ENCODE results near the gene STX16.
"Not testable (repeated sequence)": the region's sequence is repeated elsewhere in the genome, so short reads cannot be mapped to it uniquely, and the experiment has no call there.

STX16 gene

DNA sequence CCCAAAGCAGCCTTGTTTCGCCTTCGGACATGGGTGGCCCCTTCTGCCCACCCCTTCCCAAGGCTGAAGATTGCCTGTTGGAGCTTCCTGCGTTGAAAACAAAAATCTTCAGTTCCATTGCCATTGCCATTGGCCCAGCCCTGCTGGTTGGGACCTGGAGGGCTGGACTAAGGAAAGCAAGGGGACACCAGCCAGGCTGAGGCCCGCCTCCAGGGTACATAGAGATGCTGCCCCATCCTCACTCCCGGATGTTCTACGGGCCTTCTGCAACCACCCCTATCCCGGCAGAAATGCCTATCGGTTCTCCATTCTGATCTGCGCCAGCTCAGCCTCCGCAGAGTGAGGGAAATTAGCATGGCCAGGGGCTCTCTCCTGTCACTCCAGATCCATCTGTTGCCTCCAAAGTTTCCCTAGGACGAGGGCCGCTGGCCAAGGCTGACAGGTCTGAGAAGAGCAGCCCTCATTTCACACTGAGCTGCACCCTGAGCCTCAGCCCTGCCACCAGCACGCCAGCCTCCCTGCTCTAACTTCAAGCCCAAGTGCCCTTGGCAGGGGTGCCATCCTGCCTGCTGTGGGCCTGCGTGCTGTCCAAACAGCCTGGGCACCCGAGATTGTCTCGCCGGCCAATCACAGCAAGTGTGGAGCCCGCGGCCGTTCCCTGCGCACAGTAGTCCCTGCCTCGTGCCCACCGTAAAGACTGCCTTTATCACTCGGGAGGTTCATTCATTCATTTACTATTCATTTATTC, 13.4 kb upstream of the STX16 start:
- no peak overlapping the region for H3K27ac Mint-ChIP-seq
- no peak for ATAC-seq (ENCODE audit: low read depth)
- no peaks in the 10 kb centered on the region for H3K9me3 Mint-ChIP-seq
- peaks cover 33% of the 10 kb centered on the region for H3K27me3 Mint-ChIP-seq
- peaks cover 10% of the 10 kb centered on the region for H3K4me1 Mint-ChIP-seq
- peaks cover 2% of the 10 kb centered on the region for H3K36me3 Mint-ChIP-seq
- H3K4me3 Mint-ChIP-seq, result no peak overlapping the region
- DNase-seq (ENCODE audit: low spot score in 2 of 2), result no peak

DNA sequence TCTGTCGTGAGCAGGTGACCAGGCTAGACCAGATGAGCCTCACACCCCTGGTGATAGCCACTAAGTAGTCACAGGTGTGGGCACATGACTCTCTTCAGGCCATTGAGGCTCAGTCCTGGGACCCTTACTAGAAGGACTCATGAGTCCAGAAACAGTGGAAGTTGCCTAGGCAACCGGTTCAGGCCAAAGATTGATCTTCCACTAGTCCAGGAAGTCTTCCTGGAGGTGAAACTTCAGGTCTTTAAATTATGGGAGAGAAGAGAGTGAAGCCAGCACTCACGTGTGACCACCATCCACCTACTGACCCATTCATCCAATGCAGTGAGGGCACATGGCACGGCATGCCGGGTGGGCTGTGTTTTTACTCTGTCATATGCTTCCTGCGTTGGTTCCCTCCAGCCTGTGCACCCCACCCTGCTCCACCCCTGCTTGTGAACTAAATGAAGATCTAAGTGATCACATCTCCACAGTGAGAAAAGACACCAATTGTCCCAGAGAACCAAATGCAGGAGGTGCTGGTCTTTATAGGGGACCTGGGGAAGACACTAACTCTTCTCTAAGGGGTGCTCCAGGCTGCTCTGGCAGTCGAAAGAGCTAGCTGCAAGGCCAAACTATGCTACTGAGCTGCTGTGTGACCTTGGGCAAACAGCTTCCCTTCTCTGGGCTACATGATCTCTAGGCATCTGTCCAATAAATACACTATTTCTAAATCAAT, 12.5 kb upstream of the STX16 start:
- peaks cover 2% of the 10 kb centered on the region for H3K36me3 Mint-ChIP-seq
- peaks cover 33% of the 10 kb centered on the region for H3K27me3 Mint-ChIP-seq
- no peak for DNase-seq (ENCODE audit: low spot score in 2 of 2)
- H3K4me3 Mint-ChIP-seq, result no peak overlapping the region
- no peak overlapping the region for H3K27ac Mint-ChIP-seq
- H3K9me3 Mint-ChIP-seq, result no peaks in the 10 kb centered on the region
- H3K4me1 Mint-ChIP-seq, result peaks cover 10% of the 10 kb centered on the region
- ATAC-seq (ENCODE audit: low read depth), result no peak

DNA sequence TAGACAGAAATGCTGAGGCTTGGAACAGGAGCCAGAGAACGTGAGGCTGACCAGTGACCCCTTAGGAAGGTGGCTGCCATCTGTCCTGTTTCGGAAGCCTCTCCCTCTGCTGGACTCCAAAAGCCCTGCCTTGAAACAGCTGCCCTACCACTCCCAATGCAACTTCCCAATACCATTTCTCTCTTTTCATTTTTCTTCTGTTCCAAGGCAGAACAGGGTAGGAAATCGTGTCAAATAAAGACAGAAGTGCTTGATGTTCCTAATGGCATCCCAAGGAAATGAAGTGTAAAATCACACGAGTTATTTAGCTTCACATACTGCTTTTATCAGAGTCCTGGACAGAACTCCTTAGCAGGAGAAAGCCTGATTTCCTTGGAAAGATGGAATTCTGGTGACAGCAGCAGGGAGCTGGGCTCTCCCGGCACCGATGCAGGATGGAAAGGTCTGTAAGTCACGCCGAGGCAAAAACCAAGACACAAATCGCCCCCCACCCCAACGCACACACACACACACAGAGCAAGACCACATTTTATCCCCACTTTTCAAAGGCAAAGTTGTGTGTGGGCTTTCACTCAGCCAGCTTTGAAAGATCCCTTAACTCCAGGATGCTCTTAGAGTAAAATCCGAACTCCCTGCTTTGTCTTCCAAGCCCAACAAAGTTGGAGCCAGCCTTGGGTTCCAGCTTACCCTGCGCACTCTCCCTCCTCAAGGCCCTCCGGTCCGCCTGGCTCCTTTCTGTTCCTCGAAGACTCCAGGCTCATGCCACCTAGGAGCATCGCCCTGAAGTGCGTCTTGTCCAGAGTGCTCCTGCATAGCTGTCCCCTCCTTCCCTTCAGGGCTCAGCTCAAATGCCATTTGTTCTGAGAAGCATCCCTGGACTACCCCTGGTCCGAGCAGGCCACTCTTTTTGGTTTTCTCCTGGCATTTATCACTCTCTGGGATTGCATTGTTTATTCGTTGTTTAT, 11.6 kb upstream of the STX16 start:
- Mint-ChIP-seq H3K9me3 (no peaks in the 10 kb centered on the region), H3K27ac (no peak overlapping the region), H3K36me3 (peaks cover 2% of the 10 kb centered on the region), H3K4me3 (no peak overlapping the region), H3K4me1 (peaks cover 3% of the 10 kb centered on the region), H3K27me3 (peaks cover 34% of the 10 kb centered on the region)
- DNase-seq (ENCODE audit: low spot score in 2 of 2) (no peak), ATAC-seq (ENCODE audit: low read depth) (no peak)

DNA sequence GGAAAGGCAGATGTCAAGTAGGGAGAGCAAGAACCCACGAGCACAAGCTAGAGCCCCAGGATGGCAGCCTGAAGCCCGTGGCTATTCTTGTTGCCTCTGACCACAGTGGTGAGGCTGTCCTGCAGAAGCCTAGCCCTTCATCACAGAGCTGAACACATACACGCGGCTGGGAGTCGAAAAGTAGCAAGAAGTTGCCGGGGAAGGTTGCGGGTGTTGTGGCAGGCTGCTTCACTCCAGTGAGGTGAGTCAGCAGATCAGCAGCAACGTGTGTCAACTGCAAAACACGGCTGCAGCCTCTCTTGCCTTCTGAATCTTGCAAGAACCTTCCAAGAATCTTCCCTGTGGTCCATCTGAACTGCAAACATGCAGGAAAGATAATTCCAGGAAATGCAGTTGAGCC, 10.6 kb upstream of the STX16 start:
- Mint-ChIP-seq H3K4me3 (no peak overlapping the region), H3K9me3 (no peaks in the 10 kb centered on the region)

DNA sequence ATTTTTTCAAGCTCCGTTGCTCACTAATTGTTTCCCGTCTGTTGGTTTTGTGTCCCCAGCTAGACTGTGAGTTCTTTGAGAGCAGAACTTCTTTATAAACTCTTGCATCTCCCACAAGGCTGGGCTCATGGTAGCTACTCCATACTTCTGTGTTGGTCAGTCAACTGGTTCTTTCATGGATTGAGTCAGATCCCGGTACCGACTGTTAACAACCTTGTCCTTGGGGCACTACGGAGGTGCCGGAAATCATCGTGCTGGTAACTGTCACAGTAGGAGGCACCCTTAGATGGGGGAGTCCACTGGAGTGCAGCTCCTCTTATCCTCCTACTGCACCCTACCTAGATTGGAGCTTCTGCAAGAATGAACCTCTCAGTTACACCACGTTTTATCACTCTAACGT, 8.6 kb upstream of the STX16 start:
- ATAC-seq (ENCODE audit: low read depth), result no peak
- H3K27ac Mint-ChIP-seq, result no peak overlapping the region
- H3K9me3 Mint-ChIP-seq, result no peaks in the 10 kb centered on the region
- no peaks in the 10 kb centered on the region for H3K36me3 Mint-ChIP-seq
- DNase-seq (ENCODE audit: low spot score in 2 of 2), result no peak
- no peaks in the 10 kb centered on the region for H3K4me1 Mint-ChIP-seq
- no peak overlapping the region for H3K4me3 Mint-ChIP-seq
- H3K27me3 Mint-ChIP-seq, result peaks cover 28% of the 10 kb centered on the region

More for the DNA sequence above, 10.6 kb upstream of the STX16 start:
- Mint-ChIP-seq H3K4me1 (no peaks in the 10 kb centered on the region), H3K27me3 (peaks cover 34% of the 10 kb centered on the region), H3K27ac (no peak overlapping the region), H3K36me3 (peaks cover 2% of the 10 kb centered on the region)
- DNase-seq (ENCODE audit: low spot score in 2 of 2), result no peak
- ATAC-seq (ENCODE audit: low read depth), result no peak

DNA sequence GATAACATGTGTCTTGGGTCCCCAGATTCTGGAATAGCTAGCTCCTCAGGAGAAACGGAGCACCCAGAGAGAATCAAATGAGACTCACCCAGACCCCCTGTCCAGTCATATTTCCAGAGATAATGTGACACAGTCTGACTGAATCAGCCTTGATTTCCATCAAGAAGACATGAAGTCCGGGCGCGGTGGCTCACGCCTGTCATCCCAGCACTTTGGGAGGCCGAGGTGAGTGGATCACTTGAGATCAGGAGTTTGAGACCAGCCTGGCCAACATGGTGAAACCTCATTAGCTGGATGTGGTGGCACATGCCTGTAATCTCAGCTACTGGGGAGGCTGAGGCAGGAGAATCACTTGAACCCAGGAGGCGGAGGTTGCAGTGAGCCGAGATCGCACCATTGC, 8.2 kb upstream of the STX16 start:
- DNase-seq (ENCODE audit: low spot score in 2 of 2); H3K36me3 Mint-ChIP-seq; H3K4me1 Mint-ChIP-seq; H3K27ac Mint-ChIP-seq; ATAC-seq (ENCODE audit: low read depth); H3K4me3 Mint-ChIP-seq; H3K9me3 Mint-ChIP-seq: not testable (repeated sequence)
- peaks cover 28% of the 10 kb centered on the region for H3K27me3 Mint-ChIP-seq

DNA sequence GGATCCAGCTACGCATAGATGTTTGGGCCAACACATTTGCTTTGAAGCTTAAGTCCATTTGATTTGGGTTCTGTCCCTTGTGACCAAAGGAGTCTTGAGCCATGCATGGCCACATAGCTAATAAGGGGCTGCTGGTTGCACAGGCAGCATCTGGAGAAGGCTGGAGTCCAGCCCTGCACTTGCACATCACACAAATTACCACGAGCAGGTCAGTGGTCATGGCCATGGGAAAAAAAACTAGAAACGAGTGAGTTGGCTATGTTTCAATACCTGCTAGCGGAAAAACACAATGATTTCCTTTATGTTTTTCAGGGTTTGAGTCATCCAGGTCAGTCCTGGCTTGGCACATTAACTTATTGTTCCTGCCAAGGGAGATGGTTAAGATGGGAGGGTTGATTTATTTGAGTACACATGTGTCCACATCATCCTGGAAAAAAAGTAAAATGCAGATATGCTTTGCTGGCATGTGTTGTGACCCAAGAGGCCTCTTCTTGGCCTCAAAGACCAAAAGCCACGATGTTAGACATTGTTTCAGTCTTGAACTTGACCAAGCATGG, 5.6 kb upstream of the STX16 start:
- no peaks in the 10 kb centered on the region for H3K9me3 Mint-ChIP-seq
- no peaks in the 10 kb centered on the region for H3K4me1 Mint-ChIP-seq
- peaks cover 18% of the 10 kb centered on the region for H3K27me3 Mint-ChIP-seq
- no peaks in the 10 kb centered on the region for H3K36me3 Mint-ChIP-seq
- no peak overlapping the region for H3K4me3 Mint-ChIP-seq
- ATAC-seq (ENCODE audit: low read depth) (no peak), DNase-seq (ENCODE audit: low spot score in 2 of 2) (no peak)
- no peak overlapping the region for H3K27ac Mint-ChIP-seq

DNA sequence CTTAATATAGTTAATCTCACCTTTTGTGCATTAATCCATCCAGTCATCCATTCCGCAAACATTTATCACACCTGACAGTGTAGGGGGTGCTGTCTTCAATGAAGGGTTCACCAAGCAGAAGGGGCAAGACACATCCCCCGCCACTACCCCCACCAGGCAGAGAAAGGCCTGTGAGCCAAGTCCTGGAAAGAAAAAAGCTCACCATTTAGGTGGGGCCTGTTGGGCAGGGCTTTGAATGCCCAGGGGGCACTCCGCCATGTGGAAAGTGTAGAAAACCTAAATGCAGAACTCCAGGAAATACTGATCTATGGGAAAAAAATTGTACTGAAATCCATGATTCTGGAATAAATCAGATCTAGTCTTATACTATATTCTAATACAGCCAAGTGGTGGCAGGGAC, 4.8 kb upstream of the STX16 start:
- H3K4me3 Mint-ChIP-seq, result no peak overlapping the region
- peaks cover 2% of the 10 kb centered on the region for H3K4me1 Mint-ChIP-seq
- DNase-seq (ENCODE audit: low spot score in 2 of 2) (no peak), ATAC-seq (ENCODE audit: low read depth) (no peak)
- H3K27me3 Mint-ChIP-seq, result peaks cover 15% of the 10 kb centered on the region
- H3K9me3 Mint-ChIP-seq, result no peaks in the 10 kb centered on the region
- H3K36me3 Mint-ChIP-seq, result peaks cover 1% of the 10 kb centered on the region
- H3K27ac Mint-ChIP-seq, result no peak overlapping the region

DNA sequence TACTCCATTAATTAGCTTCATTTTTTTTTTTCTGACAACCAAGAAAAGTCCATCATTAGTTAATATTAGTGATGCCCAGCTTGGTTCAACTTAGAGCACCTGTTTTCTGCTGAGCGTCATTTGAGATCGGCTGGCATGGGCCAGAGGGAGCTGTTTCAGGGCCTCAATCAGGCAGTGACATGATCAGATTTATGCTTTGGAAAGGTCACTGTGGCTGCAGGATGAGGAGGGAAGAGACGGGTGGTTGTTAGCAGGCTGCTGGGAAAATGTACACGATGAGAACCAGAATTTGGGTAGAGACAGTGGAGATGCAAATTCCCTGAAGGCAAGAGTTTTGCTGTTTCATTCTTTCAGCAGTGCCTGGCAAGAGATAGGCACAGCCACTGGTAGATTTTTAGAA, 4.4 kb upstream of the STX16 start:
- Mint-ChIP-seq H3K4me3 (no peak overlapping the region), H3K27me3 (peaks cover 12% of the 10 kb centered on the region), H3K9me3 (no peaks in the 10 kb centered on the region), H3K4me1 (peaks cover 2% of the 10 kb centered on the region), H3K36me3 (peaks cover 1% of the 10 kb centered on the region), H3K27ac (no peak overlapping the region)
- no peak for DNase-seq (ENCODE audit: low spot score in 2 of 2)
- no peak for ATAC-seq (ENCODE audit: low read depth)

DNA sequence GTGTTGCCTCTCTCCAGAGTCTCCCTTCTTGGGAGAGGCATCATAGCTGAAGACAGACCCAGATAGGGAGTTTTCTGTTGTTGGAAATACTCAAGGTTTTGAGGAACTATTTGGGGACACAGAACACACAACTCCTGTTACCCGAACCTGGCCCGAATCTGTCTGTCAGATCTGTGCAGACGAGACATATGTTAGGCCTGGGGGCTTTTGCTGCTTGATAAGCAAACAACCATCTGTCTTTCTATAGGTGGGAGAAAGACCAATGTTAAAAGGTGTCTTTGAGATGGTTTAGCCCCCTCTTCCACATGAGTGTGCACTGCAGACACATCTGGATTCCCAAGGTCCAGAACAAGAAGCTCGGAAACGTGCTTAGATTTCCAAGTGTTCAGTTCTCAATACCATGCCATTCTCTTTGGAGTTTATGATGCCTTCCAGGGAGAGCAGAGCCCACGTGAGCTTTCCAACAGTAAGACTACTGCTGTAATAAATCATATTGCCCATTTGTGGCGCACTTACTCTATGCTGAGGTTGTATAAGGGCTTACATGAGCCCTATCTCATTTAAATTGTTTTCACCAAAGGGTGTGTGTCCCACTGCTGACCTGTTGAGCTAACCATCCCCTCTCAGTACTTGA, 3.8 kb upstream of the STX16 start:
- peaks cover 9% of the 10 kb centered on the region for H3K27me3 Mint-ChIP-seq
- H3K4me3 Mint-ChIP-seq, result no peak overlapping the region
- H3K9me3 Mint-ChIP-seq, result no peaks in the 10 kb centered on the region
- no peak for ATAC-seq (ENCODE audit: low read depth)
- peaks cover 2% of the 10 kb centered on the region for H3K4me1 Mint-ChIP-seq
- peaks cover 1% of the 10 kb centered on the region for H3K36me3 Mint-ChIP-seq
- no peak overlapping the region for H3K27ac Mint-ChIP-seq
- DNase-seq (ENCODE audit: low spot score in 2 of 2), result no peak

DNA sequence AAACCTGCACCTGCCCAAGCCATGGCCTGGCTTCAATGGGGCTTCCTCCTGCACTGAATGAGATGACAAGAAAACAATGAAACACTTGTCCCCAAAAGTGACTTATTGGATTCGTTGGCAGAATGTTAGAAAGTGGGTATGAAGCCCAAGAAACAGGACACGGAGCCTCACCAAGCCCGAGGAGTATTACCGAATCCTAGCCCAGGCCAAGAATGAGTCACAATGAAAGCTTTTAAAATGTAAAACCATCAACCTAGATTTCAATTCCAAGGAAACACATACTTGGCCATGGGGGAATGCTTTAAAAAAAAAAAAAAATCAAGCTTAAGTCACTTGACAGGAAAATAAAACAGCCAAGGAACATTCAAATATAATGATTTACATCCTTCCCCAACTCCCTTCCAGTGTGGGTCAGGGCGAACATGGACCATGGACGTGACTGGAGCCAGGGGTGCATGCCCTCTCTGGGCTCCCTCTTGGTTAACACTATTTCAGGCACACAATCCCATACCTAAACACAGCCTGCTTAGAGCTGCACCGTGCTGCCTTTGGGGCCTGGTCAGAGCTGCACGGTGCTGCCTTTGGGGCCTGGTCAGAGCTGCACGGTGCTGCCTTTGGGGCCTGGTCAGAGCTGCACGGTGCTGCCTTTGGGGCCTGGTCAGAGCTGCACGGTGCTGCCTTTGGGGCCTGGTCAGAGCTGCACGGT, 3.1 kb upstream of the STX16 start:
- Mint-ChIP-seq H3K27me3 (peaks cover 5% of the 10 kb centered on the region), H3K36me3 (peaks cover 1% of the 10 kb centered on the region), H3K4me1 (peaks cover 4% of the 10 kb centered on the region), H3K27ac (no peak overlapping the region), H3K9me3 (no peaks in the 10 kb centered on the region), H3K4me3 (no peak overlapping the region)
- ATAC-seq (ENCODE audit: low read depth) (no peak), DNase-seq (ENCODE audit: low spot score in 2 of 2) (no peak)

DNA sequence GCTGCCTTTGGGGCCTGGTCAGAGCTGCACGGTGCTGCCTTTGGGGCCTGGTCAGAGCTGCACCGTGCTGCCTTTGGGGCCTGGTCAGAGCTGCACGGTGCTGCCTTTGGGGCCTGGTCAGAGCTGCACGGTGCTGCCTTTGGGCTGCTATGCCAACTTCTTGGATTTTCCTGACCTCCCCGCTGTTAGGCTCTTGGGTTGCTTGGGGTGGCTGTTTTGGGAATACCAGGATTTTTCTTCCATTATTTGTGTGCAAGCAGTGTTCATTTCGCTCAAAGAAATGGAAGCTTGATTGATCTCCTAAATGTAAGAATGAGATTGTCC, 2.6 kb upstream of the STX16 start:
- not testable (repeated sequence) for H3K27me3 Mint-ChIP-seq; DNase-seq (ENCODE audit: low spot score in 2 of 2); ATAC-seq (ENCODE audit: low read depth); H3K9me3 Mint-ChIP-seq; H3K27ac Mint-ChIP-seq; H3K4me3 Mint-ChIP-seq; H3K4me1 Mint-ChIP-seq; H3K36me3 Mint-ChIP-seq
